ENCODE data around the gene MT1HL1. TPM values are rescaled to one million over a fixed set of nuclear protein-coding genes. Genes with fewer than 3 reads are reported as not detected.

Gene MT1HL1
- total RNA-seq, 1 donor from 2014 or later, result not detected

DNA sequence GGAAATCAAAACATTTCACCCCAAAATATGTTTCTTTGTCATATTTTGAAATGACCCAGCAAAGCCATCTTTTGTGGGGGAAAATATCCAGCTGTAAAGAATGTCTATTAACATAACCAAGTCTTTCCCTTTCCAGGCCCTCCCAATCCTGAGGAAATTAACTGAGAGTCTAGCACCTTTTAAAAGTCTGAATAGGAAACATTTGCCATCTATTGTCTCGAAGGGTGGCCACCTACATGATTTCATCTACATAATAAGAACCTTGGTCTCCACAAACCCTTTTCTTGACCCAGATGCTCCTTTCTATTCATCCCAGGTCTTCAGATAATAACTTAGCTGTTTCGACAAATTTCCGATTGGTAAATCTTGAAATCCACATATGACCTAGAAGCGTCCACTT is 5.4 kb upstream of the MT1HL1 start:
- DNase-seq (ENCODE audit: low read depth), result no peak
- no peak overlapping the region for H3K4me3 ChIP-seq (ENCODE audit: low read depth, low read length)
- TF ChIP-seq, protein P1, sequence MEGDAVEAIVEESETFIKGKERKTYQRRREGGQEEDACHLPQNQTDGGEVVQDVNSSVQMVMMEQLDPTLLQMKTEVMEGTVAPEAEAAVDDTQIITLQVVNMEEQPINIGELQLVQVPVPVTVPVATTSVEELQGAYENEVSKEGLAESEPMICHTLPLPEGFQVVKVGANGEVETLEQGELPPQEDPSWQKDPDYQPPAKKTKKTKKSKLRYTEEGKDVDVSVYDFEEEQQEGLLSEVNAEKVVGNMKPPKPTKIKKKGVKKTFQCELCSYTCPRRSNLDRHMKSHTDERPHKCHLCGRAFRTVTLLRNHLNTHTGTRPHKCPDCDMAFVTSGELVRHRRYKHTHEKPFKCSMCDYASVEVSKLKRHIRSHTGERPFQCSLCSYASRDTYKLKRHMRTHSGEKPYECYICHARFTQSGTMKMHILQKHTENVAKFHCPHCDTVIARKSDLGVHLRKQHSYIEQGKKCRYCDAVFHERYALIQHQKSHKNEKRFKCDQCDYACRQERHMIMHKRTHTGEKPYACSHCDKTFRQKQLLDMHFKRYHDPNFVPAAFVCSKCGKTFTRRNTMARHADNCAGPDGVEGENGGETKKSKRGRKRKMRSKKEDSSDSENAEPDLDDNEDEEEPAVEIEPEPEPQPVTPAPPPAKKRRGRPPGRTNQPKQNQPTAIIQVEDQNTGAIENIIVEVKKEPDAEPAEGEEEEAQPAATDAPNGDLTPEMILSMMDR (conservative IDR thresholded peaks at IDR 0.05; ENCODE audit: low read depth, low read length), result no peak

DNA sequence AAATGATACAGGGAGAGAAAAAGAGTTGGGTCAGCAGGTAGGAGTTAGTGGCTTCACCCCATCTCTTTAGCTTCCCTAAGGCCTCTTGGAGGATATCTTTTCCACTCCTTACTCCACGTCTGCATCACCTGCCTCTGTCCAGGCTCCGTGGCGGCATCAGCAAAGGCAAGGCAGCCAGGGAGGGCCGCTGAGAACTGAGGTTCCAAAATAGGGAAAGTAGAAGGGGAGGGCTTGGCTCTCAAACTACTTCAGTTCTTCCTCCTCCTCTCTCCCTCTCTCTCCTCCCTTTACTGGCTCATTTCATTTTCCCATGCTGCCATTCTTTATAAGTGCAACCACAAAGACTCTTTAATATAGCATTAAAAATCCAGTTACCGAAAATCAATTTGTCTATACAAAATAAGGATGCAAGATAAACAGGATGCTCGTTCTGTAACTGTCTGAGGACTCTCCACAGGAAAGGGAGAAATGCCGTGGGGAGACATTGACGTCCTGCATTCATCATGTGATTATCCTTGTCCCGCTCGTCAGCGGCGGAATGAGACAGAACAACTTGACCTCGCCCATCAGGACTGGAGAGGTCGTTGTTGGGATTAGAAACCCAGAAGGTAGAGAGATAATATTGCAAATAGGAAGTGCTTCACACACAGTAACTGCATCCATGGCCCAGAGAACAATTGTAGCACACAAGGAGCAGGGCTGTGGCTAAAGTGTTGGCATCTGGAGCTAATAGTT is 3.1 kb upstream of the MT1HL1 start:
- no peak overlapping the region for H3K4me3 ChIP-seq (ENCODE audit: low read depth, low read length)
- TF ChIP-seq, protein P1 (conservative IDR thresholded peaks at IDR 0.05; ENCODE audit: low read depth, low read length), result no peak
- no peak for DNase-seq (ENCODE audit: low read depth)

DNA sequence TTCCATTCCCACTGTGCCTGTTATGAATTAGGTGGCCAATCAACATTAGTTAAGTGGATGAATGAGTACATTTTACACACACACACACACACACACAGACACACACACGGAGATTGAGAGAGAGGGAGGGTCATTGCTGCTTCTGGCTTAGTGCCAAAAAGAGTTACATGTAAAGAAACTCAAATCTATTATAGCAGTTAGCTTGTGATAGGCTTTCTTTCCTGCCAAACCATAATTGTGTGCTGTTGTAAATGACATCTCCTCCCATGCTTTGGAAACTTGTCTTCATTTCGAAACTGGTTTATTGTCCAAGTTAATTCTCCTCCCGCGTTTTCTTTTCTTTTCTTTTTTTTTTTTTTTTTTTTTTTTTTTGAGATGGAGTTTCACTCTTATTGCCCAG is 1.4 kb upstream of the MT1HL1 start:
- DNase-seq (ENCODE audit: low read depth), result no peak
- TF ChIP-seq, protein P1 (conservative IDR thresholded peaks at IDR 0.05; ENCODE audit: low read depth, low read length), result no peak
- no peak overlapping the region for H3K4me3 ChIP-seq (ENCODE audit: low read depth, low read length)

DNA sequence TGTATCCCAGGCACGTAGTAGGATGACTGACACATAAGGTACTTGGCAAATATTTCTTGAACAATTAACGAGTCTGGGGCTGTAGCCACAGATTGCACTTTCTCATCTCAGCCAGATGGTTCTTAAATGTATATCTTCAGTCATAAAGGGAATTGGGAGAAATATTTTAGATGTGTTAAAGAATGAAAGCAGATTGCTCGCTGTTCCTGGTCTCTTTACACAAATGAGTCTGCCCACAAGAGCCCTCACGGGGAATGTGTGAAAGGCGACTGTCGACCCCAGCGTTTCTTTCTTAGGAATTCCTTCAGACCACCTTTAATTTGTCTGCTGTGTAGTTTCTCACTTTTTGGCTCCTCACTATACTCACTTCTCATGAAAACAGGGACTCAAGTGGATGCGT is 725 bp downstream of the MT1HL1 start:
- TF ChIP-seq, protein P1 (conservative IDR thresholded peaks at IDR 0.05; ENCODE audit: low read depth, low read length), result no peak
- H3K4me3 ChIP-seq (ENCODE audit: low read depth, low read length), result no peak overlapping the region
- no peak for DNase-seq (ENCODE audit: low read depth)

DNA sequence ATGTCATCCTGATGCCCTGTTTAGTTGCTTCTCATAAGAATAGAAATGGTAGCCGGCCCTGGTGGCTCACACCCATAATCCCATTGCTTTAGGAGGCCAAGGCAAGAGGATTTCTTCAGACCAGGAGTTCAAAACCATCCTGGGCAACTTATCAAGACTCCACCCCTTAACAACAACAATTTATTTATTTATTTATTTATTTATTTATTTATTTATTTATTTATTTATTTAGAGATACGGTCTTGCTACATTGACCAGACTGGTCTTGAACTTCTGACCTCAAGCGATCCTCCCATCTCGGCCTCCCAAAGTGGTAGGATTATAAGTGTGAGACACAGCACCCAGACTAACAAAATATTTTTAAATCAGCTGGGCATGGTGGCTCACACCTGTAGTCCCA is 4.0 kb downstream of the MT1HL1 start:
- no peak for DNase-seq (ENCODE audit: low read depth)
- H3K4me3 ChIP-seq (ENCODE audit: low read depth, low read length), result no peak overlapping the region
- TF ChIP-seq, protein P1 (conservative IDR thresholded peaks at IDR 0.05; ENCODE audit: low read depth, low read length), result no peak

DNA sequence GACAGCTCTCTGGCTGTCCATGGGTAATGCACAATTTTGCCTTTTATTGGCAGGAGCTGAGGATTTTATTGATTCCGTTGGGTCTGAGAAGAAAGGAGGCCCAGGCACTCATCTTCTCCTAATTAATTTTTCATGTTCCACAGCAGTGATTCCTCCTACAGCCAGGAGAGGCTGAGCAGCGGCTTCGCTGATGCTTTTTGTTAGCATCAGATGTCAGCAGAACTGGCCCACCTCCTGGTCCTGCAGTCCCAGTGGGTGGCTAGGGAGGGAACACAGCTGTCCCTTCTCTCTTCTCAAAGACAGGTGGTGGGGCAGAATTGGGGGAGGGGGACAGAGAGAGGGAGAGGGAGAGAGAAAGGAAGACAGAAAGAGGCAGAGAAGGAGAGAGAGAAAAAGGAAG is 5.7 kb downstream of the MT1HL1 start:
- DNase-seq (ENCODE audit: low read depth), result no peak
- TF ChIP-seq, protein P1 (conservative IDR thresholded peaks at IDR 0.05; ENCODE audit: low read depth, low read length), result no peak
- no peak overlapping the region for H3K4me3 ChIP-seq (ENCODE audit: low read depth, low read length)

- TF ChIP-seq, protein P1 (conservative IDR thresholded peaks at IDR 0.05; ENCODE audit: low read depth, low read length), result no peak
- no peak overlapping the region for H3K4me3 ChIP-seq (ENCODE audit: low read depth, low read length)
- no peak for DNase-seq (ENCODE audit: low read depth)
Measured at GRCh38 chr1:236997882-236998281, 6.4 kb downstream of the MT1HL1 start.
